Measurements from ENCODE around the gene MRTFA.
A peak's percentile ranks its signal among the peaks of the same experiment; 100 is the strongest.

MRTFA gene

GRCh38 chr22:40469181-40469580, 167.3 kb downstream of the MRTFA start:
- DNase-seq, result no peak

- DNase-seq, result no peak
Observed at GRCh38 chr22:40468616-40469015, 167.9 kb downstream of the MRTFA start.

- DNase-seq, result no peak
Observed at GRCh38 chr22:40466976-40467375, 169.5 kb downstream of the MRTFA start.

GRCh38 chr22:40463683-40464082, 172.8 kb downstream of the MRTFA start:
- DNase-seq, result no peak

GRCh38 chr22:40463017-40463631, 173.4 kb downstream of the MRTFA start:
- peak in 3 of 56 donors; percentile 2 to 37 (median 6) for DNase-seq

- no peak for DNase-seq
Observed at GRCh38 chr22:40462195-40462984, 174.1 kb downstream of the MRTFA start.

- no peak for DNase-seq
Observed at GRCh38 chr22:40453671-40454070, 182.8 kb downstream of the MRTFA start.

GRCh38 chr22:40452730-40453487, 183.6 kb downstream of the MRTFA start:
- DNase-seq, result no peak

GRCh38 chr22:40451210-40451609, 185.3 kb downstream of the MRTFA start:
- no peak for DNase-seq

- DNase-seq, result no peak
Observed at GRCh38 chr22:40450616-40451015, 185.9 kb downstream of the MRTFA start.

GRCh38 chr22:40449676-40450035, 186.9 kb downstream of the MRTFA start:
- no peak for DNase-seq

GRCh38 chr22:40446203-40446602, 190.3 kb downstream of the MRTFA start:
- no peak for DNase-seq

GRCh38 chr22:40444178-40444831, 192.2 kb downstream of the MRTFA start:
- DNase-seq, result no peak

GRCh38 chr22:40443732-40444131, 192.8 kb downstream of the MRTFA start:
- DNase-seq, result no peak

GRCh38 chr22:40441761-40442390, 194.6 kb downstream of the MRTFA start:
- DNase-seq, result no peak

- peak in 14 of 56 donors; percentile 13 to 59 (median 29) for DNase-seq
Observed at GRCh38 chr22:40436505-40437431, 199.8 kb downstream of the MRTFA start.

GRCh38 chr22:40434745-40435144, 201.8 kb downstream of the MRTFA start:
- peak in 2 of 56 donors; percentile 15 to 39 for DNase-seq

- no peak for DNase-seq
Observed at GRCh38 chr22:40434106-40434505, 202.4 kb downstream of the MRTFA start.

GRCh38 chr22:40433416-40434090, 203.0 kb downstream of the MRTFA start:
- DNase-seq, result no peak

- DNase-seq, result no peak
Observed at GRCh38 chr22:40432625-40433024, 203.9 kb downstream of the MRTFA start.
